Activated CD4-positive, alpha-beta T cell treated with anti-CD3 and anti-CD28 coated beads, Interleukin-2, amount 10 ng/mL, durations not matched to agents 7 days and 5 days (primary cell): ENCODE results near the gene RFTN1. TPM values are rescaled to one million over a fixed set of nuclear protein-coding genes. Genes with fewer than 3 reads are reported as not detected.

Source experiments
- CTCF ChIA-PET: fragments of 350-600 bp; sonication (Branson Sonifier 250); formaldehyde crosslinking; loops from one replicate; lab custom pipeline; 2021; ENCODE audit warnings: antibody characterized with exemption; lab: Charles Lee
- POLR2A ChIA-PET: fragments of 350-600 bp; sonication (Branson Sonifier 250); formaldehyde crosslinking; loops from one replicate; lab custom pipeline; 2021; ENCODE audit warnings: antibody characterized with exemption; lab: Charles Lee
- DNase-seq: peaks from one replicate; pipeline ENCODE4 v3.0.0-alpha.2; 2020
- H3K27ac Mint-ChIP-seq: one replicate; pipeline ENCODE4 v1.8.0; 2021; ENCODE audit warnings: mild to moderate bottlenecking, moderate library complexity, mixed read lengths
- H3K27me3 Mint-ChIP-seq: one replicate; pipeline ENCODE4 v1.8.0; 2021; ENCODE audit warnings: mixed read lengths
- H3K36me3 Mint-ChIP-seq: one replicate; pipeline ENCODE4 v1.8.0; 2021; ENCODE audit warnings: low read depth, mixed read lengths
- H3K4me1 Mint-ChIP-seq: one replicate; pipeline ENCODE4 v1.8.0; 2021; ENCODE audit warnings: mixed read lengths
- H3K4me3 Mint-ChIP-seq: one replicate; pipeline ENCODE4 v1.8.0; 2021; ENCODE audit warnings: mild to moderate bottlenecking, moderate library complexity, mixed read lengths
- H3K9me3 Mint-ChIP-seq: one replicate; pipeline ENCODE4 v1.8.0; 2021; ENCODE audit warnings: mixed read lengths
- total RNA-seq, 2 experiments: library from RNA; stranded (reverse); gene quantifications; one replicate each; pipeline ENCODE4 v1.2.3, GENCODE V29; 2021

Gene RFTN1
- total RNA-seq, 2 experiments from 2014 or later, result 57.3 to 57.9 TPM

GRCh38 chr3:16449369-16449768 lies 64.1 kb downstream of the RFTN1 start:
- peaks cover 40% of the 10 kb centered on the region for H3K36me3 Mint-ChIP-seq
- DNase-seq, result no peak
- no peaks in the 10 kb centered on the region for H3K9me3 Mint-ChIP-seq
- peaks cover 15% of the 10 kb centered on the region for H3K4me1 Mint-ChIP-seq
- POLR2A ChIA-PET, result interaction anchor here (0.5 kb wide), 1 partner anchor 112 kb away, joined by 3 read pairs; no protein-coding TSS in a partner anchor
- CTCF ChIA-PET, result interaction anchor here (1.3 kb wide), 1 partner anchor 10 kb away, joined by 5 read pairs; no protein-coding TSS in a partner anchor
- no peaks in the 10 kb centered on the region for H3K27me3 Mint-ChIP-seq
- no peak overlapping the region for H3K27ac Mint-ChIP-seq
- no peak overlapping the region for H3K4me3 Mint-ChIP-seq

GRCh38 chr3:16448639-16449070 lies 64.8 kb downstream of the RFTN1 start:
- no peaks in the 10 kb centered on the region for H3K9me3 Mint-ChIP-seq
- POLR2A ChIA-PET, result interaction anchor here (0.5 kb wide), 1 partner anchor 111 kb away, joined by 3 read pairs; no protein-coding TSS in a partner anchor
- peaks cover 42% of the 10 kb centered on the region for H3K36me3 Mint-ChIP-seq
- CTCF ChIA-PET, result no interaction called here
- H3K27me3 Mint-ChIP-seq, result no peaks in the 10 kb centered on the region
- peaks cover 15% of the 10 kb centered on the region for H3K4me1 Mint-ChIP-seq
- no peak for DNase-seq
- no peak overlapping the region for H3K4me3 Mint-ChIP-seq
- no peak overlapping the region for H3K27ac Mint-ChIP-seq

- Mint-ChIP-seq H3K4me3 (no peak overlapping the region), H3K9me3 (no peaks in the 10 kb centered on the region), H3K4me1 (peaks cover 12% of the 10 kb centered on the region), H3K36me3 (peaks cover 38% of the 10 kb centered on the region), H3K27ac (no peak overlapping the region), H3K27me3 (no peaks in the 10 kb centered on the region)
- DNase-seq, result no peak
- POLR2A ChIA-PET, result no interaction called here
- CTCF ChIA-PET, result no interaction called here
Observed at GRCh38 chr3:16447135-16447534, 66.4 kb downstream of the RFTN1 start.

GRCh38 chr3:16444344-16444743 lies 69.2 kb downstream of the RFTN1 start:
- DNase-seq, result no peak
- Mint-ChIP-seq H3K4me3 (no peak overlapping the region), H3K36me3 (peaks cover 34% of the 10 kb centered on the region), H3K27ac (no peak overlapping the region), H3K4me1 (peaks cover 12% of the 10 kb centered on the region), H3K27me3 (no peaks in the 10 kb centered on the region), H3K9me3 (no peaks in the 10 kb centered on the region)
- ChIA-PET POLR2A (no interaction called here), CTCF (no interaction called here)

GRCh38 chr3:16442730-16443129 lies 70.8 kb downstream of the RFTN1 start:
- Mint-ChIP-seq H3K36me3 (peaks cover 28% of the 10 kb centered on the region), H3K4me1 (peaks cover 9% of the 10 kb centered on the region), H3K27ac (no peak overlapping the region), H3K9me3 (no peaks in the 10 kb centered on the region), H3K27me3 (no peaks in the 10 kb centered on the region), H3K4me3 (no peak overlapping the region)
- no peak for DNase-seq
- CTCF ChIA-PET, result interaction anchor here (0.6 to 0.9 kb wide), 2 partner anchors 10 to 84 kb away, joined by 3 to 4 read pairs; no protein-coding TSS in a partner anchor
- POLR2A ChIA-PET, result no interaction called here

GRCh38 chr3:16441371-16441875 lies 72.1 kb downstream of the RFTN1 start:
- H3K27ac Mint-ChIP-seq, result no peak overlapping the region
- H3K36me3 Mint-ChIP-seq, result peaks cover 16% of the 10 kb centered on the region
- peaks cover 7% of the 10 kb centered on the region for H3K4me1 Mint-ChIP-seq

GRCh38 chr3:16439848-16440708 lies 73.4 kb downstream of the RFTN1 start:
- Mint-ChIP-seq H3K4me3 (no peak overlapping the region), H3K4me1 (peaks cover 5% of the 10 kb centered on the region), H3K36me3 (peaks cover 12% of the 10 kb centered on the region), H3K9me3 (no peaks in the 10 kb centered on the region), H3K27me3 (no peaks in the 10 kb centered on the region), H3K27ac (no peak overlapping the region)
- ChIA-PET CTCF (interaction anchor here (0.5 kb wide), 1 partner anchor 542 kb away, joined by 3 read pairs; no protein-coding TSS in a partner anchor), POLR2A (interaction anchor here (0.6 kb wide), 1 partner anchor 22 kb away, joined by 3 read pairs; no protein-coding TSS in a partner anchor)
- DNase-seq, result no peak

More at GRCh38 chr3:16441371-16441875, 72.1 kb downstream of the RFTN1 start:
- DNase-seq, result no peak
- Mint-ChIP-seq H3K9me3 (no peaks in the 10 kb centered on the region), H3K4me3 (no peak overlapping the region), H3K27me3 (no peaks in the 10 kb centered on the region)
- POLR2A ChIA-PET, result no interaction called here
- CTCF ChIA-PET, result no interaction called here

GRCh38 chr3:16439163-16439847 lies 74.2 kb downstream of the RFTN1 start:
- DNase-seq, result no peak
- Mint-ChIP-seq H3K4me3 (no peak overlapping the region), H3K4me1 (peaks cover 5% of the 10 kb centered on the region), H3K36me3 (peaks cover 10% of the 10 kb centered on the region), H3K27me3 (no peaks in the 10 kb centered on the region), H3K9me3 (no peaks in the 10 kb centered on the region), H3K27ac (no peak overlapping the region)
- ChIA-PET CTCF (interaction anchor here (0.7 kb wide), 1 partner anchor 1410 kb away, joined by 3 read pairs; no protein-coding TSS in a partner anchor), POLR2A (no interaction called here)

GRCh38 chr3:16437640-16438039 lies 75.9 kb downstream of the RFTN1 start:
- Mint-ChIP-seq H3K9me3 (no peaks in the 10 kb centered on the region), H3K36me3 (peaks cover 23% of the 10 kb centered on the region), H3K27me3 (no peaks in the 10 kb centered on the region), H3K27ac (no peak overlapping the region), H3K4me3 (no peak overlapping the region), H3K4me1 (peaks cover 5% of the 10 kb centered on the region)
- DNase-seq, result no peak
- ChIA-PET CTCF (interaction anchor here (0.6 kb wide), 1 partner anchor 638 kb away, joined by 4 read pairs; no protein-coding TSS in a partner anchor), POLR2A (interaction anchor here (0.6 kb wide), 1 partner anchor 166 kb away, joined by 4 read pairs; no protein-coding TSS in a partner anchor)

GRCh38 chr3:16433701-16434151 lies 79.8 kb downstream of the RFTN1 start:
- H3K36me3 Mint-ChIP-seq, result peaks cover 48% of the 10 kb centered on the region
- ChIA-PET CTCF (no interaction called here), POLR2A (no interaction called here)
- no peak overlapping the region for H3K27ac Mint-ChIP-seq
- peaks cover 4% of the 10 kb centered on the region for H3K4me1 Mint-ChIP-seq
- DNase-seq, result no peak
- no peaks in the 10 kb centered on the region for H3K9me3 Mint-ChIP-seq
- no peaks in the 10 kb centered on the region for H3K27me3 Mint-ChIP-seq
- H3K4me3 Mint-ChIP-seq, result no peak overlapping the region

GRCh38 chr3:16432714-16433113 lies 80.8 kb downstream of the RFTN1 start:
- ChIA-PET CTCF (interaction anchor here (0.7 kb wide), 1 partner anchor 76 kb away, joined by 3 read pairs; no protein-coding TSS in a partner anchor), POLR2A (no interaction called here)
- Mint-ChIP-seq H3K4me1 (peaks cover 4% of the 10 kb centered on the region), H3K27me3 (no peaks in the 10 kb centered on the region), H3K4me3 (no peak overlapping the region), H3K9me3 (no peaks in the 10 kb centered on the region), H3K36me3 (peaks cover 58% of the 10 kb centered on the region), H3K27ac (no peak overlapping the region)
- DNase-seq, result no peak
